ACC112 (cell line): ENCODE results near the gene ZC3H18.
"Not testable (repeated sequence)": the region's sequence is repeated elsewhere in the genome, so short reads cannot be mapped to it uniquely, and the experiment has no call there.

Experiments used
- H2AFZ ChIP-seq: fragments of 200-600 bp; sonication (generic); one replicate; pipeline ENCODE4 v1.6.0; 2017; ENCODE audit warnings: antibody characterized with exemption, low read length; ENCODE audit not compliant: unreplicated experiment
- H3K27ac ChIP-seq: fragments of 200-600 bp; sonication (generic); 2 replicates; pipeline ENCODE4 v1.5.1; 2014; ENCODE audit warnings: low read depth, mild to moderate bottlenecking, antibody characterized with exemption, low read length, moderate library complexity
- H3K27me3 ChIP-seq: fragments of 200-600 bp; sonication (generic); 2 replicates; pipeline ENCODE4 v1.6.1; 2014; ENCODE audit warnings: mild to moderate bottlenecking, antibody characterized with exemption, low read length, moderate library complexity, mixed read lengths; ENCODE audit not compliant: insufficient read depth
- H3K36me3 ChIP-seq: fragments of 200-600 bp; sonication (generic); 2 replicates; pipeline ENCODE4 v1.6.1; 2016; ENCODE audit warnings: mild to moderate bottlenecking, antibody characterized with exemption, low read length, moderate library complexity, mixed read lengths; ENCODE audit not compliant: insufficient read depth
- H3K4me1 ChIP-seq: fragments of 200-600 bp; sonication (generic); one replicate; pipeline ENCODE4 v1.6.1; 2016; ENCODE audit warnings: low read length, mixed read lengths; ENCODE audit not compliant: insufficient read depth, unreplicated experiment, control insufficient read depth
- H3K4me3 ChIP-seq: fragments of 200-600 bp; sonication (generic); 2 replicates; pipeline ENCODE4 v1.5.1; 2014; ENCODE audit warnings: mild to moderate bottlenecking, low read depth, low read length
- H3K79me2 ChIP-seq: fragments of 200-600 bp; sonication (generic); one replicate; pipeline ENCODE4 v1.6.0; 2016; ENCODE audit warnings: low read length; ENCODE audit not compliant: control insufficient read depth, unreplicated experiment, insufficient read depth

ZC3H18 gene

DNA sequence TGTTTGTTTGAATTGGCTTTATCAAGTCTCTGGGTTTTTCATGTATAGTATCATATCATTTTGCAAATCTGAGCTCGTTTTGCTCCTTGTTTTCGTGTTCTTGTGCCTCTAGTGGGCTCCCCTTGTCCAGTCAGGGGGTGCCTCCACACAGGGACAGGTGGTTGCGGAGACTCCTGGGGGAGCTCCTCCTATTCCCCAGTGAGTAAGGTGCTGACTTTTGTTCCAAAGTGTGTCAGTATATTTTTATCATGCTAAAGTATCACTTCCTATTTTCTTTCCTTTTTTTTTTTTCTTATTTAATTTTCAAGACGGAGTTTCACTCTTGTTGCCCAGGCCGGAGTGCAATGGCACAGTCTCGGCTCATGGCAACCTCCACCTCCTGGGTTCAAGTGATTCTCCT, 37.9 kb downstream of the ZC3H18 start:
- Histone ChIP-seq H3K27ac (no peak overlapping the region), H3K79me2 (no peaks in the 10 kb centered on the region)

GRCh38 chr16:88609426-88609825, 39.2 kb downstream of the ZC3H18 start:
- H3K79me2 ChIP-seq, H3K4me1 ChIP-seq, H3K27ac ChIP-seq, H3K27me3 ChIP-seq, H3K4me3 ChIP-seq, H2AFZ ChIP-seq, H3K36me3 ChIP-seq: not testable (repeated sequence)

More for the DNA sequence above, 37.9 kb downstream of the ZC3H18 start:
- H3K4me1 ChIP-seq = no peaks in the 10 kb centered on the region
- no peak overlapping the region for H3K4me3 ChIP-seq
- no peaks in the 10 kb centered on the region for H3K27me3 ChIP-seq
- no peak overlapping the region for H2AFZ ChIP-seq
- H3K36me3 ChIP-seq = 0 out of 2 replicates have a peak, but pooled peaks cover 6% of the 10 kb centered on the region

GRCh38 chr16:88610080-88610479, 39.9 kb downstream of the ZC3H18 start:
- Histone ChIP-seq H3K4me1 (no peaks in the 10 kb centered on the region), H3K36me3 (0 out of 2 replicates have a peak, but pooled peaks cover 6% of the 10 kb centered on the region), H3K27me3 (no peaks in the 10 kb centered on the region), H2AFZ (no peak overlapping the region), H3K4me3 (no peak overlapping the region), H3K79me2 (no peaks in the 10 kb centered on the region), H3K27ac (no peak overlapping the region)

GRCh38 chr16:88610909-88611812, 41.0 kb downstream of the ZC3H18 start:
- Histone ChIP-seq H3K27me3 (no peaks in the 10 kb centered on the region), H2AFZ (no peak overlapping the region), H3K4me1 (no peaks in the 10 kb centered on the region), H3K27ac (no peak overlapping the region), H3K79me2 (peaks cover 3% of the 10 kb centered on the region), H3K4me3 (no peak overlapping the region), H3K36me3 (0 out of 2 replicates have a peak, but pooled peaks cover 6% of the 10 kb centered on the region)

DNA sequence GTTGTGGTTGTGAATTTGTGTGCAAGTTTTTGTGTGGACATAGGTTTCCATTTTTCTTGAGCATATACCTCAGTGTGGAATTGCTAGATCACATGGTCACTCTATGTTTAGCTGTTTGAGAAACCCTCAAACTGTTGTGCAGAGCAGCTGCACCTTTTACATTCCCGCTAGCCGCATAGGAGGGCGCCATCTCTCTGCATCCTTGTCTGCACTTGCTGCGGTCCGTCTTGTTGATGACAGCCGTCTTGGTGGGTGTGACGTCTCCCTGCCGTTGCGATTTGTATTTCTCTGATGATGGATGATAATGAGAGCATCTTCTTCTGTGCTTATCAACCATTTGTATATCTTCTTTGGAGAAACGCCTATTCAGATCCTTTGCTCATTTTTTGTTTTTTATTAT, 43.1 kb downstream of the ZC3H18 start:
- Histone ChIP-seq H2AFZ (no peak overlapping the region), H3K4me3 (no peak overlapping the region), H3K27me3 (no peaks in the 10 kb centered on the region), H3K27ac (no peak overlapping the region), H3K79me2 (peaks cover 3% of the 10 kb centered on the region), H3K36me3 (0 out of 2 replicates have a peak, but pooled peaks cover 6% of the 10 kb centered on the region), H3K4me1 (no peaks in the 10 kb centered on the region)

DNA sequence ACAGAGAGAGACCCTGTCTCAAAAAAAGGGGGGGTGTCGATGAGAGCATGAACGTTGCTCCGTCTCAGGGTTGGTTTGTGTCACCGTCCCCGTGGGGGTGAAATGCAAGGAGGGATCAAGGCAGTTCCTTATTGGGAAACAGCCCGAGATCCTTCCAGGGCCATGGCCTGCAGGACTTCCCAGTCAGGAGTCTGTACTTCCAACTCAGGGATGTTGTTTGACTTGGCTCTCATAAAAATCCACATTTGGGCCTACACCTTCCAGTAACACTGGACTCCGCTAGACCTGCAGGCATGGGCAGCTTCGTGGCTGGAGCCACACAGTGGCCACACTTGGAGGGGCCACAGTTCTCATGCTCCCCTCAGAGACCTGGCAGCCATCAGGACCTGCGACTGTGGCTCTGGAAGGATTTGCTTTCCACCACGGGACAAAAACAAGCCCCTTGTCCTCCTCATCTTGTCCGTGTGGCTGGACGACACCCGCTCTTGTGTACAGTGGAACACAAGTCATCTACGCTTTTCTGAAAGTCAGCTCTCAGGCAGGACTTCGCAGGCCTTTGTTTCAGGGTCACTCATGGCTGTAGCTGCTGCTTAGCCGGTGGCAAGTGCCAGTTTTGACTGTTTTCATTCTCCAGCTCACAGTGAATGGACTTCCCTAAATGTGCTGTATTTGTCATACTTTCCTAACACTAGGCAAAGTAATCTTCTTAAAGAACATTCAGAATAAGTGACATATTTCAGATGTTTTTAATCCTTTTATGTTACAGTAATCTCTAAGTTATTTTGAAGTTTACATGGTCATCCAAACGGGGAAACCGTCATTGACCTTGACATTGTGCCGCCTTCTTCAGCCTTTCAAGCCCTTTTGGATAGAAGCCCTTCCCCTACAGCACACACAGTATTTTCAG, 44.0 kb downstream of the ZC3H18 start:
- Histone ChIP-seq H3K79me2 (peaks cover 3% of the 10 kb centered on the region), H3K4me3 (no peak overlapping the region), H3K4me1 (no peaks in the 10 kb centered on the region), H2AFZ (no peak overlapping the region), H3K27ac (no peak overlapping the region), H3K36me3 (0 out of 2 replicates have a peak, but pooled peaks cover 6% of the 10 kb centered on the region), H3K27me3 (no peaks in the 10 kb centered on the region)

GRCh38 chr16:88614818-88615580, 44.8 kb downstream of the ZC3H18 start:
- Histone ChIP-seq H3K4me3 (no peak overlapping the region), H3K4me1 (no peaks in the 10 kb centered on the region), H3K27ac (no peak overlapping the region), H2AFZ (no peak overlapping the region), H3K79me2 (peaks cover 3% of the 10 kb centered on the region), H3K36me3 (0 out of 2 replicates have a peak, but pooled peaks cover 6% of the 10 kb centered on the region), H3K27me3 (no peaks in the 10 kb centered on the region)

GRCh38 chr16:88616320-88616719, 46.1 kb downstream of the ZC3H18 start:
- Histone ChIP-seq H3K4me1 (no peaks in the 10 kb centered on the region), H3K36me3 (no peaks in the 10 kb centered on the region), H3K79me2 (peaks cover 3% of the 10 kb centered on the region), H3K27ac (no peak overlapping the region), H3K27me3 (no peaks in the 10 kb centered on the region), H2AFZ (no peak overlapping the region), H3K4me3 (no peak overlapping the region)

- Histone ChIP-seq H3K27me3 (no peaks in the 10 kb centered on the region), H3K27ac (no peak overlapping the region), H3K36me3 (no peaks in the 10 kb centered on the region), H3K4me3 (no peak overlapping the region), H3K79me2 (peaks cover 3% of the 10 kb centered on the region), H3K4me1 (no peaks in the 10 kb centered on the region), H2AFZ (no peak overlapping the region)
Measured at GRCh38 chr16:88616736-88617135, 46.5 kb downstream of the ZC3H18 start.
